ENCODE measurements around the gene HTR3D. TPM values are rescaled to one million over a fixed set of nuclear protein-coding genes. Genes with fewer than 3 reads are reported as not detected.

The HTR3D gene
- total and polyA plus RNA-seq, 2 of the 13 experiments (the other 11 are each of a cell fraction or from before 2014, with no cell fraction given) = not detected

- TF ChIP-seq ARID4A (CRISPR knock-in tag; IDR thresholded peaks at IDR 0.05; ENCODE audit: borderline replicate concordance) = peak; percentile 49; the same call in 1 of the 2 replicates
- peak; percentile 49; the same call in 1 of the 2 replicates for TF ChIP-seq SMYD3 (CRISPR knock-in tag; IDR thresholded peaks at IDR 0.05)
- no peak for TF ChIP-seq SP1 (IDR thresholded peaks at IDR 0.05)
- no peak for TF ChIP-seq SP1 (CRISPR knock-in tag; IDR thresholded peaks at IDR 0.05)
- no peak for TF ChIP-seq KDM1A (CRISPR knock-in tag; IDR thresholded peaks at IDR 0.05)
- no peak for TF ChIP-seq ZNF660 (CRISPR knock-in tag; IDR thresholded peaks at IDR 0.05; ENCODE audit: borderline replicate concordance, low read depth)
- TF ChIP-seq SCMH1 (CRISPR knock-in tag; IDR thresholded peaks at IDR 0.05; ENCODE audit: borderline replicate concordance) = no peak
- TF ChIP-seq ZFY (CRISPR knock-in tag; IDR thresholded peaks at IDR 0.05) = peak; percentile 48; the same call in 1 of the 2 replicates
- TF ChIP-seq JUN (CRISPR knock-in tag; IDR thresholded peaks at IDR 0.05) = no peak
- TF ChIP-seq PLSCR1 (CRISPR knock-in tag; IDR thresholded peaks at IDR 0.05; ENCODE audit: borderline replicate concordance) = no peak
- peak; percentile 75 for TF ChIP-seq ZNF614 (CRISPR knock-in tag; IDR thresholded peaks at IDR 0.05; ENCODE audit: borderline replicate concordance)
- TF ChIP-seq ZBTB14 (CRISPR knock-in tag; IDR thresholded peaks at IDR 0.05) = no peak
- peak; percentile 87 for TF ChIP-seq ZNF263 (CRISPR knock-in tag; IDR thresholded peaks at IDR 0.05)
- no peak for TF ChIP-seq NONO (IDR thresholded peaks at IDR 0.05)
- no peak for TF ChIP-seq NONO (CRISPR knock-in tag; conservative IDR thresholded peaks at IDR 0.05)
- 0 out of 2 replicates have a peak, but pooled peaks have one; percentile 51 for TF ChIP-seq MXD4 (CRISPR knock-in tag; IDR thresholded peaks at IDR 0.05)
- TF ChIP-seq CCAR2 (optimal IDR thresholded peaks at IDR 0.05; ENCODE audit: low read depth, low read length) = no peak
- no peak; the same call in 1 of the 2 replicates for TF ChIP-seq ZSCAN22 (CRISPR knock-in tag; IDR thresholded peaks at IDR 0.05)
- TF ChIP-seq ZBTB7B (CRISPR knock-in tag; IDR thresholded peaks at IDR 0.05) = peak; percentile 76
- TF ChIP-seq, protein P1, sequence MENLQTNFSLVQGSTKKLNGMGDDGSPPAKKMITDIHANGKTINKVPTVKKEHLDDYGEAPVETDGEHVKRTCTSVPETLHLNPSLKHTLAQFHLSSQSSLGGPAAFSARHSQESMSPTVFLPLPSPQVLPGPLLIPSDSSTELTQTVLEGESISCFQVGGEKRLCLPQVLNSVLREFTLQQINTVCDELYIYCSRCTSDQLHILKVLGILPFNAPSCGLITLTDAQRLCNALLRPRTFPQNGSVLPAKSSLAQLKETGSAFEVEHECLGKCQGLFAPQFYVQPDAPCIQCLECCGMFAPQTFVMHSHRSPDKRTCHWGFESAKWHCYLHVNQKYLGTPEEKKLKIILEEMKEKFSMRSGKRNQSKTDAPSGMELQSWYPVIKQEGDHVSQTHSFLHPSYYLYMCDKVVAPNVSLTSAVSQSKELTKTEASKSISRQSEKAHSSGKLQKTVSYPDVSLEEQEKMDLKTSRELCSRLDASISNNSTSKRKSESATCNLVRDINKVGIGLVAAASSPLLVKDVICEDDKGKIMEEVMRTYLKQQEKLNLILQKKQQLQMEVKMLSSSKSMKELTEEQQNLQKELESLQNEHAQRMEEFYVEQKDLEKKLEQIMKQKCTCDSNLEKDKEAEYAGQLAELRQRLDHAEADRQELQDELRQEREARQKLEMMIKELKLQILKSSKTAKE (CRISPR knock-in tag; IDR thresholded peaks at IDR 0.05; ENCODE audit: borderline replicate concordance) = no peak
- no peak for TF ChIP-seq NFATC3 (CRISPR knock-in tag; IDR thresholded peaks at IDR 0.05)
Measured at GRCh38 chr3:183988216-183988790, 43.2 kb upstream of the HTR3D start (continued).

Data from HepG2 (cell line).